ENCODE results near the gene C1QTNF12. TPM values are rescaled to one million over a fixed set of nuclear protein-coding genes. Genes with fewer than 3 reads are reported as not detected.

C1QTNF12 gene
- total and polyA plus RNA-seq, 2 donors (not counting 3 experiments of a cell fraction or from before 2014, with no cell fraction given): 1.0 to 1.9 TPM

DNA sequence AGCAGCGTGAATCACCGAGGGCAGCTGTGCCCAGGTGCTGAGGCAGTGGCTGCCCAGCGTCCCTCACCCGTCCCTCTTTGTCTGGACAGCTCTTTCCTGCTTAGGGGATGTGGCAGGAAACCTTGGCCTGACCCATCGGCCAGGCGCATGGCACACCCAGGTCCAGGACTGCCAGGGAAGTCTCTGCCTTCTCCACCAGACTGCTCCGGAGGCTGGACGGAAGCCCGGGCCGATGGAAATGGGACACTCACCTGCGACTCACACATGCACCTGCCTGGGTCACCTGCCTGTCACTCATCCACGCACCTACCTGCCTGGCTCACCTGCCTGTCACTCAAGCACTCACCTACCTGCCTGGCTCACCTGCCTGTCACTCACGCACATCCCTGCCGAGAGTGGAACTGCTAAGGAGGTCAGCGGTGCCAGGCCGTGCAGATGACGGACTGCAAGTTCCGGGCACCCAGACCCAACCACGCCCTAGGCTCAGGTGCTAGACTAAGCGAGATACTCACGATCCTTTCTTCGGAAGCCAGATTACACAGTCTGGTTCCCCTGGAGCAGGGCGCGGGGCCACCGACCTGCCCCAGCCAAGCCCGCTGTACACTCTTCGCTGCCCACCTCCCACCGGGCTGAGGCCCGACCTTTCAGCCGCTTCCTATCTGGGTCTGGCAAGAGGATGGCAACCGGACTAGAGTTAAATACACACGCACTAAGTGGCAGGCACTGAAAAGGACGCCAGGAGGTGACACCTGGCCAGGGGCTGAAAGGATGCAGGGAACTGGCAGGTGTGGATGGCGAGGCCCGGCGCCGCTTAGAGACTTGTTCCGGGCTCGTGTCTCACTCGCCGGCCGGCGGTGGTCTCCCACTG, 26.1 kb upstream of the C1QTNF12 start:
- Histone ChIP-seq H3K27me3 (ENCODE audit: control insufficient read depth in 2 of 2, insufficient read depth in 2 of 2, low read length in 2 of 2) (no peaks in the 10 kb centered on the region), H3K4me2 (ENCODE audit: insufficient read depth, low read length) (peak overlapping the region; percentile 32), H3K79me2 (ENCODE audit: control insufficient read depth, insufficient read depth, low read length) (peaks cover 50% of the 10 kb centered on the region), H2AFZ (ENCODE audit: low read depth, low read length) (no peak overlapping the region), H3K27ac (ENCODE audit: insufficient read depth, low read depth, low read length) (peak overlapping the region; percentile 69), H4K20me1 (replicated peaks; ENCODE audit: control insufficient read depth, extremely low read depth, insufficient read depth, low read length) (no peaks in the 10 kb centered on the region), H3K4me3 (replicated peaks in 1 of 3; ENCODE audit: insufficient read depth in 1 of 3, low read depth in 1 of 3, low read length in 3 of 3) (peak overlapping the region; percentile 43 to 72 (median 64)), H3K36me3 (ENCODE audit: control insufficient read depth in 2 of 2, extremely low read depth in 1 of 2, insufficient read depth in 2 of 2, low read length in 2 of 2) (peaks cover 0 to 6% of the 10 kb centered on the region in 2 experiments), H3K9me3 (replicated peaks; ENCODE audit: control insufficient read depth, insufficient read depth, low read length) (no peaks in the 10 kb centered on the region), H3K4me1 (ENCODE audit: control insufficient read depth, extremely low read depth, insufficient read depth, low read length) (peaks cover 24% of the 10 kb centered on the region), H3K9me1 (replicated peaks; ENCODE audit: control insufficient read depth, extremely low read depth, insufficient read depth, low read length) (no peaks in the 10 kb centered on the region), H3K9ac (replicated peaks; ENCODE audit: extremely low read depth, insufficient read depth, low read length) (peak overlapping the region; percentile 90)
- TF ChIP-seq POLR2AphosphoS5 (IDR thresholded peaks at IDR 0.05; ENCODE audit: insufficient read depth, low read depth, low read length) (peak; percentile 24), MYC (IDR thresholded peaks at IDR 0.05; ENCODE audit: low read depth, low read length) (no peak), FOS (IDR thresholded peaks at IDR 0.05; ENCODE audit: borderline replicate concordance, insufficient read depth, low read length) (no peak)
- ChIA-PET POLR2A (interaction anchor here (0.7 kb wide), 1 partner anchor 41 kb away, joined by 3 read pairs; no protein-coding TSS in a partner anchor), CTCF (interaction anchor here (1.0 to 2.1 kb wide), 6 partner anchors 18 to 288 kb away, joined by 3 to 11 read pairs (median 7); no protein-coding TSS in a partner anchor)
- DNase-seq (ENCODE audit: low read depth, low spot score): peak; percentile 51
- intact Hi-C loops (cut with micrococcal nuclease) (loop anchor here (2.0 to 5.0 kb wide), 3 partner anchors 26 to 260 kb away; partner anchors contain the start of genes C1QTNF12, ISG15 and PUSL1), dilution Hi-C loops (cut with MboI; ENCODE audit: extremely low pct_ligation_motif_present, low sequenced_read_pairs) (no loop called here)
- BruUV-seq (replicated peaks): TSS peak; percentile 77
- FAIRE-seq: peak; percentile 69

GRCh38 chr1:1270813-1271212, 24.3 kb upstream of the C1QTNF12 start:
- Histone ChIP-seq H3K4me2 (ENCODE audit: insufficient read depth, low read length) (no peak overlapping the region), H3K4me3 (replicated peaks in 1 of 3; ENCODE audit: insufficient read depth in 1 of 3, low read depth in 1 of 3, low read length in 3 of 3) (no peak overlapping the region), H3K4me1 (ENCODE audit: control insufficient read depth, extremely low read depth, insufficient read depth, low read length) (peaks cover 24% of the 10 kb centered on the region), H3K9ac (replicated peaks; ENCODE audit: extremely low read depth, insufficient read depth, low read length) (no peak overlapping the region), H3K27ac (ENCODE audit: insufficient read depth, low read depth, low read length) (peak overlapping the region; percentile 69), H3K9me1 (replicated peaks; ENCODE audit: control insufficient read depth, extremely low read depth, insufficient read depth, low read length) (no peaks in the 10 kb centered on the region), H3K79me2 (ENCODE audit: control insufficient read depth, insufficient read depth, low read length) (peaks cover 58% of the 10 kb centered on the region), H2AFZ (ENCODE audit: low read depth, low read length) (no peak overlapping the region), H4K20me1 (replicated peaks; ENCODE audit: control insufficient read depth, extremely low read depth, insufficient read depth, low read length) (no peaks in the 10 kb centered on the region), H3K27me3 (ENCODE audit: control insufficient read depth in 2 of 2, insufficient read depth in 2 of 2, low read length in 2 of 2) (no peaks in the 10 kb centered on the region), H3K9me3 (replicated peaks; ENCODE audit: control insufficient read depth, insufficient read depth, low read length) (no peaks in the 10 kb centered on the region), H3K36me3 (ENCODE audit: control insufficient read depth in 2 of 2, extremely low read depth in 1 of 2, insufficient read depth in 2 of 2, low read length in 2 of 2) (peaks cover 0 to 11% of the 10 kb centered on the region in 2 experiments)
- no TSS peak for BruUV-seq (replicated peaks)
- intact Hi-C loops (cut with micrococcal nuclease) (loop anchor here (5.0 kb wide), 1 partner anchor 259 kb away; the partner anchor contains the start of gene ISG15), dilution Hi-C loops (cut with MboI; ENCODE audit: extremely low pct_ligation_motif_present, low sequenced_read_pairs) (no loop called here)
- POLR2A ChIA-PET: no interaction called here
- CTCF ChIA-PET: interaction anchor here (1.4 to 1.9 kb wide), 3 partner anchors 20 to 286 kb away, joined by 3 to 9 read pairs (median 4); no protein-coding TSS in a partner anchor
- no peak for TF ChIP-seq GATA2 (IDR thresholded peaks at IDR 0.05; ENCODE audit: insufficient read depth, insufficient read length, low read depth, low read length)
- no peak for TF ChIP-seq FOS (IDR thresholded peaks at IDR 0.05; ENCODE audit: borderline replicate concordance, insufficient read depth, low read length)
- FAIRE-seq: no peak
- DNase-seq (ENCODE audit: low read depth, low spot score): no peak
